ENCODE results near the gene RNF19B. TPM values are rescaled to one million over a fixed set of nuclear protein-coding genes. Genes with fewer than 3 reads are reported as not detected.
A peak's percentile ranks its signal among the peaks of the same experiment; 100 is the strongest.

The RNF19B gene
- total and polyA plus RNA-seq, 2 of the 13 experiments (the other 11 are each of a cell fraction or from before 2014, with no cell fraction given) = 15.3 to 22.5 TPM

GRCh38 chr1:32964461-32965250 lies at the start of gene RNF19B (continued):
- TF ChIP-seq ZHX1 (CRISPR knock-in tag; IDR thresholded peaks at IDR 0.05; ENCODE audit: low read depth) = no peak
- peak; percentile 51; the same call in 1 of the 2 replicates for TF ChIP-seq PITX1 (CRISPR knock-in tag; IDR thresholded peaks at IDR 0.05)
- TF ChIP-seq MED8 (CRISPR knock-in tag; IDR thresholded peaks at IDR 0.05; ENCODE audit: insufficient replicate concordance) = no peak
- no peak; the same call in 1 of the 2 replicates for TF ChIP-seq AHDC1 (CRISPR knock-in tag; IDR thresholded peaks at IDR 0.05; ENCODE audit: borderline replicate concordance)
- peak; percentile 53; the same call in 1 of the 2 replicates for TF ChIP-seq ZSCAN5A (CRISPR knock-in tag; IDR thresholded peaks at IDR 0.05; ENCODE audit: borderline replicate concordance)
- TF ChIP-seq ZKSCAN1 (IDR thresholded peaks at IDR 0.05; ENCODE audit: low read length) = no peak
- peak; percentile 67 for TF ChIP-seq RNF2 (conservative IDR thresholded peaks at IDR 0.05; ENCODE audit: low read depth)
- TF ChIP-seq ZNF280D (CRISPR knock-in tag; IDR thresholded peaks at IDR 0.05) = peak; percentile 77; the same call in 1 of the 2 replicates
- no peak for TF ChIP-seq ZNF749 (CRISPR knock-in tag; IDR thresholded peaks at IDR 0.05; ENCODE audit: borderline replicate concordance)
- 0 out of 2 replicates have a peak, but pooled peaks have one; percentile 19 for TF ChIP-seq ZNF766 (CRISPR knock-in tag; IDR thresholded peaks at IDR 0.05; ENCODE audit: borderline replicate concordance)
- no peak for TF ChIP-seq RARG (CRISPR knock-in tag; IDR thresholded peaks at IDR 0.05; ENCODE audit: low read depth)
- TF ChIP-seq SP140L (CRISPR knock-in tag; IDR thresholded peaks at IDR 0.05; ENCODE audit: borderline replicate concordance) = no peak
- TF ChIP-seq NR3C1 (CRISPR knock-in tag; IDR thresholded peaks at IDR 0.05) = no peak
- TF ChIP-seq SNAPC2 (CRISPR knock-in tag; IDR thresholded peaks at IDR 0.05) = no peak
- peak; percentile 78 for TF ChIP-seq THAP11 (CRISPR knock-in tag; IDR thresholded peaks at IDR 0.05)
